Measurements from ENCODE around the gene TAOK1.

The TAOK1 gene

GRCh38 chr17:29443041-29443739 lies 53.0 kb downstream of the TAOK1 start:
- TF ChIP-seq YY1 (IDR thresholded peaks at IDR 0.05; ENCODE audit: low read depth) (no peak), EGR1 (IDR thresholded peaks at IDR 0.05) (no peak), NFIC (IDR thresholded peaks at IDR 0.05) (no peak), FOXM1 (IDR thresholded peaks at IDR 0.05; ENCODE audit: borderline replicate concordance, low read depth) (no peak), RAD21 (IDR thresholded peaks at IDR 0.05; ENCODE audit: low read depth) (no peak), MAX (IDR thresholded peaks at IDR 0.05) (no peak), TCF12 (IDR thresholded peaks at IDR 0.05; ENCODE audit: low read depth) (no peak), EP300 (IDR thresholded peaks at IDR 0.05; ENCODE audit: borderline replicate concordance) (no peak), REST (IDR thresholded peaks at IDR 0.05; ENCODE audit: low read depth) (no peak), ZBTB7A (IDR thresholded peaks at IDR 0.05; ENCODE audit: low read depth) (no peak), CEBPB (IDR thresholded peaks at IDR 0.05) (no peak), CREB1 (IDR thresholded peaks at IDR 0.05; ENCODE audit: low read depth) (no peak), TAF1 (IDR thresholded peaks at IDR 0.05; ENCODE audit: low read depth) (no peak), USF1 (IDR thresholded peaks at IDR 0.05) (no peak), TEAD4 (IDR thresholded peaks at IDR 0.05) (no peak)

GRCh38 chr17:29444589-29444988 lies 54.4 kb downstream of the TAOK1 start:
- TF ChIP-seq RAD21 (IDR thresholded peaks at IDR 0.05; ENCODE audit: low read depth) (no peak), EGR1 (IDR thresholded peaks at IDR 0.05) (no peak), TAF1 (IDR thresholded peaks at IDR 0.05; ENCODE audit: low read depth) (no peak), EP300 (IDR thresholded peaks at IDR 0.05; ENCODE audit: borderline replicate concordance) (no peak), MAX (IDR thresholded peaks at IDR 0.05) (no peak), FOXM1 (IDR thresholded peaks at IDR 0.05; ENCODE audit: borderline replicate concordance, low read depth) (no peak), CEBPB (IDR thresholded peaks at IDR 0.05) (no peak), NFIC (IDR thresholded peaks at IDR 0.05) (no peak), YY1 (IDR thresholded peaks at IDR 0.05; ENCODE audit: low read depth) (no peak), ZBTB7A (IDR thresholded peaks at IDR 0.05; ENCODE audit: low read depth) (no peak), REST (IDR thresholded peaks at IDR 0.05; ENCODE audit: low read depth) (no peak), USF1 (IDR thresholded peaks at IDR 0.05) (no peak), CREB1 (IDR thresholded peaks at IDR 0.05; ENCODE audit: low read depth) (no peak), TEAD4 (IDR thresholded peaks at IDR 0.05) (no peak), TCF12 (IDR thresholded peaks at IDR 0.05; ENCODE audit: low read depth) (no peak)

GRCh38 chr17:29445844-29446243 lies 55.7 kb downstream of the TAOK1 start:
- no peak for TF ChIP-seq FOXM1 (IDR thresholded peaks at IDR 0.05; ENCODE audit: borderline replicate concordance, low read depth)
- no peak for TF ChIP-seq CEBPB (IDR thresholded peaks at IDR 0.05)
- TF ChIP-seq USF1 (IDR thresholded peaks at IDR 0.05): no peak
- no peak for TF ChIP-seq RAD21 (IDR thresholded peaks at IDR 0.05; ENCODE audit: low read depth)
- TF ChIP-seq ZBTB7A (IDR thresholded peaks at IDR 0.05; ENCODE audit: low read depth): no peak
- TF ChIP-seq EP300 (IDR thresholded peaks at IDR 0.05; ENCODE audit: borderline replicate concordance): no peak
- TF ChIP-seq CREB1 (IDR thresholded peaks at IDR 0.05; ENCODE audit: low read depth): no peak
- TF ChIP-seq TEAD4 (IDR thresholded peaks at IDR 0.05): no peak
- no peak for TF ChIP-seq YY1 (IDR thresholded peaks at IDR 0.05; ENCODE audit: low read depth)
- TF ChIP-seq REST (IDR thresholded peaks at IDR 0.05; ENCODE audit: low read depth): no peak
- TF ChIP-seq MAX (IDR thresholded peaks at IDR 0.05): no peak
- TF ChIP-seq TCF12 (IDR thresholded peaks at IDR 0.05; ENCODE audit: low read depth): no peak
- no peak for TF ChIP-seq NFIC (IDR thresholded peaks at IDR 0.05)
- TF ChIP-seq TAF1 (IDR thresholded peaks at IDR 0.05; ENCODE audit: low read depth): no peak
- no peak for TF ChIP-seq EGR1 (IDR thresholded peaks at IDR 0.05)
